Astrocyte of the cerebellum (primary cell): Measurements from ENCODE around the gene TSPO.

Source experiments
- DNase-seq: peaks from one replicate; pipeline ENCODE4 v3.0.0-alpha.2; 2011; ENCODE audit warnings: low read depth
- H3K4me3 ChIP-seq: 2 replicates; pipeline ENCODE4 v1.5.1; 2011; ENCODE audit warnings: mild to moderate bottlenecking, low read depth, low read length, moderate library complexity
- CTCF ChIP-seq: IDR thresholded peaks from 2 replicates; pipeline ENCODE4 v1.5.1; 2012; ENCODE audit warnings: low read length, low read depth, moderate library complexity, mild to moderate bottlenecking; ENCODE audit errors: missing control alignments
- in situ Hi-C: cut with HindIII; loops from 2 replicates; pipeline ENCODE4 v1.10.0; 2017; ENCODE audit warnings: low sequenced_read_pairs

Gene TSPO

GRCh38 chr22:43211941-43212433 lies 60.6 kb downstream of the TSPO start:
- in situ Hi-C loops: no loop called here
- no peak for DNase-seq
- TF ChIP-seq CTCF: no peak
- no peak overlapping the region for H3K4me3 ChIP-seq

- no peak for TF ChIP-seq CTCF
- DNase-seq: no peak
- in situ Hi-C loops: no loop called here
- no peak overlapping the region for H3K4me3 ChIP-seq
Measured at GRCh38 chr22:43212434-43212952, 61.1 kb downstream of the TSPO start.
